HL-60/S4 (cell line): ENCODE measurements around the gene GYPB.
"Not testable (repeated sequence)": the region's sequence is repeated elsewhere in the genome, so short reads cannot be mapped to it uniquely, and the experiment has no call there.

Experiments
- in situ Hi-C: fragments of 300-500 bp; cut with MboI; formaldehyde crosslinking; loops from 2 replicates; pipeline ENCODE4 v1.14.3; 2022; ENCODE audit warnings: low sequenced_read_pairs

The GYPB gene

GRCh38 chr4:144016057-144016605 lies 3.0 kb downstream of the GYPB start:
- in situ Hi-C loops: not testable (repeated sequence)

- in situ Hi-C loops: no loop called here
Measured at GRCh38 chr4:144014808-144015207, 4.4 kb downstream of the GYPB start.

DNA sequence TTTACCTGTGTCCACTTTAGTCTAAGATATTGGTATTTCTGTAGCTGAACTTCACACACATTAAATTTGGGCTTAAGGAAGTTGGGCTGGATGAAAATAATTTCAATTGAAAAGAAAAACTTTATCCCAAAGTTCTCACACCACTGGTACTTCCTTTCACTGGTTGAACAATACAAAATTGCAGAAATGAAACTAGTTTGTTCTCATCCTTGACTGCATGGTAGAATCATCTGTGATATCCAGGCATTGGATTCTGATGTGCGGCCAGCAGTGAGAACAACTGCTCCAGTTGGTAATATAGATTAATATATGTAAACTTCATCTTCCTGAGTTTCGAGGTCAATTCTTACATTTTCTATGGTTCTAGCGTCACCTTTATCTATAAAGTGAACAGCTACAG lies 10.6 kb downstream of the GYPB start:
- in situ Hi-C loops: not testable (repeated sequence)

DNA sequence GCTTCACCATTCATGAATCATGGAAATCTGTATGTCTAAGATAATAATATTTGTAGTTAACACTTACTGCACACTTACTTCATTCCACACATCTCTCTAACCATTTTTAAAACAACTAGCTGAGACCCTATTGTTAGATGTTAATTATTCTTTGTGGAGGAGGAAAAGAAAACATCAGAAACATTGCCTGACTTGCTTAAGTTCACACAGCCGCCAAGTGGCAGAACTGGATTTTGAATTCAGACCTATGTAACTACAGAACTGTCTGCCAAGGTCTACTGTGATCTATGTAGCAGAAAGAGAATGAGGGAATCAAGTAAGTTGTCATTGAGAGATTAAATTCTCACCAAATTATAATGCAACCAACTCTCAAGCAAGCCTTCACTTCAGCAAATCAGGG lies 11.2 kb downstream of the GYPB start:
- in situ Hi-C loops: not testable (repeated sequence)

GRCh38 chr4:144006200-144006803 lies 12.9 kb downstream of the GYPB start:
- in situ Hi-C loops: not testable (repeated sequence)

GRCh38 chr4:144005558-144005953 lies 13.6 kb downstream of the GYPB start:
- in situ Hi-C loops: not testable (repeated sequence)

DNA sequence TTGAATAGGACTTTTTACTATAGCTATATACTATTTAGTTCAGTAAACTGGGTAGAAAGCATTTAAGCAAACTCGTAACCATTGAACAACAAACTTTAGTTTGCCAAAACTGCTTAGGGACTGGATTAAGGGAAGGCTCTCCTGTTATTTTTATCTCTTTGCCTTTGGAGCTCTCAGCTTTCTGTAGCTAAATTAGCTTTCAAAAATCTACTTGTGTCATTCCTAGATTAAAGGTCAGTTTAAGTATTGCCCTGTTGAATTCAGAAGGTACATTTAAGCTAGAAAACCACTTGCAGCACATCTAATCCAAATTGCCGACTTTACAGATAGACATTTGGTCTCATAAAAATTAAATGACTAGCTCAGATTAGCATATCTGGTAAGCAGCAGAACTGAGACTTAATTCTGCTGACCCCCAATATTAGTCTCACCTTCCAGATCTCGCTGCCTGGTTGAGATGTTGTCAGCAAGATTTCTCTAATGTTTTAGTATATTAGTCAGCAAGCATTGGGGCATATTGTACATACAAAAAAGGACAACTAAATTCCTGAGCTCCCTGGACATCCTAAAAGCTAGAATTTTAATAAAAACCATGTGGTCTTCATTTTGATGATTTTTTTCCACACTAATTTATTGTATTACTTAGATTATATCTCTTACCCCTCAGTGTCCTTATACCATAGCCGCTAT lies 14.2 kb downstream of the GYPB start:
- in situ Hi-C loops: not testable (repeated sequence)

- in situ Hi-C loops: not testable (repeated sequence)
Measured at GRCh38 chr4:144003890-144004265, 15.3 kb downstream of the GYPB start.

- in situ Hi-C loops: not testable (repeated sequence)
Measured at GRCh38 chr4:144003205-144003889, 15.8 kb downstream of the GYPB start.

DNA sequence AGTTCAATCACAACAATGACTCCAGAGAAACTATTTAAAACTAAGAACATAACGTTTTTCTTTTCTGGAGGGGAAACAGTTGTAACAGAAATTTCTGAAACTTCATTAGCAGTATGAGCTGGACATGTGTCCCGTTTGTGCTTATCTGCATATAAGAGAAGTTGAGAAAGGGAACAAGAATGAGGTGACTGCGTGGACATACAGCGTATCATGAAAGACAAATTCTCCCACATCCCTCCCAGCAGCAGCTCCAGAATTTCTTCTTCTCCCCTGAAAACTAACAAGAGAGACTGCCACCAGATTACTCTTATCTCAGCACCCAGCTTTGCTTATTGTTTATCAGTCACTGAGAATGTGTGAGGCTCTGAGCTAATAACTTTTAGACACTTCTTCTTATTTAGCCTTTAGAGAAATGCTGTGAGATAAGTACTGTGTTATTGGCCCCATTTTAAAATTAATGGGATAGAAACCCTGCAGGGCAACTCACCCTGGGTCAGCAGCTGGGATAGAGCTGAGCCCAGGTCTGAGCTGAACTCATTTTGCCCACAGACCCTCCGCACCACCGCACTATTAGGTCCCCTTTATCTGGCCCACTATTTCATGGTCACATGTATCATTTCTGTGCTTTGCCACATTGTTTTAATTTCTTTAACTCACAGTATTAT lies 18.7 kb downstream of the GYPB start:
- in situ Hi-C loops: not testable (repeated sequence)

DNA sequence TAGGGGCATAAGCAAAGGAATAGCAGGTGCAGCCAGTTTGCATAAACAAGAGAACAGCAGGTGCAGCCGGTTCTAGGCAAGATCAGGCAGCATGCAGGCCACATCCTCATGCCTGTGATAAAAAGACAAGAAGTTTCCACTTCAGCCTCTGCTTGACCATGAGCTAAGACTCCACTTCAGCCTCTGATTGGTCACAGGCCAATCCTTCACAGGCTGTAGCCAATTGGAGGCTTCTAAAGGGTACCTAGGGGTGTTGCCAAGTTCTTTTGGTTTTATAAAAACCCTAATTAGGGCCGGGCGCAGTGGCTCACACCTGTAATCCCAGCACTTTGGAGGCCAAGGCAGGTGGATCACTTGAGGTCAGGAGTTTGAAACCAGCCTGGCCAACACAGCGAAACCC lies 23.0 kb downstream of the GYPB start:
- in situ Hi-C loops: not testable (repeated sequence)

GRCh38 chr4:143991761-143992160 lies 27.4 kb downstream of the GYPB start:
- in situ Hi-C loops: not testable (repeated sequence)

- in situ Hi-C loops: not testable (repeated sequence)
Measured at GRCh38 chr4:143990717-143991116, 28.5 kb downstream of the GYPB start.

DNA sequence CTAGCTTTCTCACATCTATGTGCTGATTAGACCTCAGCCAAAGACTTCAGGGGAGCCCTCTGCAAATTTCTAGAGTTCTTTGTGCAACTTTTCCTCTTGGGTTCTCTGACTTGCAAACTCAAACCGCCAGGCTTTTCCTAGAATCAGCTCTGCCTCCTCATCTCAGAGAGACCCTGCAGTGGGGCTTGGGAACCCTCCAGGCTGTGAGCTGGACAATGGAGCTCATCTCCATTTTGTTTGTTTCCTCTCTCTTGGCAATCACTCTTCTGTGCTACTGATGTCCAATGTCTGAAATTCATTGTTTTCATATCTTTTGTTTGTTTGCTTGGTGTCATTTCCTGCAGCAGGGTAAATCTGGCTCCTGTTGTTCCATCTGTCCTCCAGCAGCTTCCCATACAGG lies 33.0 kb downstream of the GYPB start:
- in situ Hi-C loops: no loop called here

DNA sequence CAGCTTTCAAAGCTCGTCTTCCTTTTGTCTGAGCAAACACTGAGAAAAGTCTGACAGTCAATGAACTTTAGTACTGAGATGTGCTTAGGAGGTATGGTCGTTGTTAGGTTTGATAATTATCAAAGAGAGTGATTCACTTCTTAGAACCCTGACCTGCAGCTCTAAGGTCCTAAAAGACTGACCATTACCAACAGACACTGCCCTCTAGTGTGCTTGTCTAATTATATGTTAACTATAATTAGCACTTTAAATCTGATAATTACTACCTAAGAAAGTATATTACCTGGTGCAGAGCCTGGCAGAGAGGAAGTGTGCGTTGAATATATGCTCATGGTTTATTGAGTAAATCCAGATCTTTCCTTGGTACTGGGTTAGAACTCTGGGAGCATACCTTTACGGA lies 38.4 kb downstream of the GYPB start:
- in situ Hi-C loops: not testable (repeated sequence)

- in situ Hi-C loops: not testable (repeated sequence)
Measured at GRCh38 chr4:143975527-143975926, 43.7 kb downstream of the GYPB start.

GRCh38 chr4:143974021-143974420 lies 45.2 kb downstream of the GYPB start:
- in situ Hi-C loops: not testable (repeated sequence)

DNA sequence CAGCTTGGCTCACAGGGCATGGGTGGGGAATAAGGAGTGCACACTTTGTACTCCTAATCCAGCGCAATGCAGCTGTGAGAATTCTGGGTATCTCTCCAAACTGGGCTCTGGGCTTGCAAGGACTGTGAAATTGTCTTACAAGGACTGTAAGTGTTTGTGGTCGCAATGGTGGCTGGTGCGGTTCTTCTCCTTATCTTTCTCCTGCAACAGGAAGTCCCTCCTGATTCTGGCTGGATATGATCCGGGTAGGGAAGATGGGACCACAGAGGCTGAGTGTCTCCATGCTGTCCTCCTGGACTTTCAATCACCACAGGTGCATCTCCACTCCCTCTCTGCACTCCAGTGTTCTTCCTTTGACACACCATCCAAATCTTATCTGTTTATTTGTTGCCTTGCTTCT lies 58.1 kb downstream of the GYPB start:
- in situ Hi-C loops: no loop called here

DNA sequence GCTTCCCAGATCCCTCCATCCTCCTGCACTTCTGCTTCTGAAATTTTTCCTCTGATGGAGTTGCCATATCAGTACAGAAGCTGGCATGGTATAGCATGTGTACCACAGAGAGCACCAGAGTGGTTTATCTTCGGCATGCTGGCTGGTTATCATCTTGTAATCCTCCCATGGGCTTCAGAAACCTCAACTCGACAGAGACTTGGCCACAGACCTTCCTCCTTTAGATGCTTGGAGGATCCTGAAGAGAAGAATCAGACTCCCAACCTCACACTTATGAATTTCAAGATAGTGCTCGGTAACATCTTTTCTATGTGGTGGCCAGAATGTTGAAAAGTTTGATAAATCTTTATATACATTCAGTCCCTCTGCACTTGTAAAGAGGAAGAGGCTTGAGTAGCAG lies 63.9 kb downstream of the GYPB start:
- in situ Hi-C loops: not testable (repeated sequence)

GRCh38 chr4:143951458-143951972 lies 67.7 kb downstream of the GYPB start:
- in situ Hi-C loops: not testable (repeated sequence)

DNA sequence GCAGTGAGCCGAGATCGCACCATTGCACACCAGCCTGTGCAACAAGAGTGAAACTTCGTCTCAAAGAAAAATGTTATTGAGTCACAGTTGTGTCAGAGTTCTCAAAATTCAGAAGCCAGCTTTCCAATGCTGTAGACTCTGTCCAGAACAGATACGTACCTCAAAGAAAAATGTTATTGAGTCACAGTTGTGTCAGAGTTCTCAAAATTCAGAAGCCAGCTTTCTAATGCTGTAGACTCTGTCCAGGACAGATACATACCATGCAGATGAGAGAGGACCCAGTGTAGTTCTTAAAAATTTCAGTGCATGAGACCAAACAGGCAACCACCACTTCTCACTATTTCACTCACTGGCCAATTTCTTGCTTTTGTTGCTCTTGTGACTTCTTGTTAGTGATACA lies 68.2 kb downstream of the GYPB start:
- in situ Hi-C loops: not testable (repeated sequence)
